ENCODE measurements around the gene SULT1A2.

DNA sequence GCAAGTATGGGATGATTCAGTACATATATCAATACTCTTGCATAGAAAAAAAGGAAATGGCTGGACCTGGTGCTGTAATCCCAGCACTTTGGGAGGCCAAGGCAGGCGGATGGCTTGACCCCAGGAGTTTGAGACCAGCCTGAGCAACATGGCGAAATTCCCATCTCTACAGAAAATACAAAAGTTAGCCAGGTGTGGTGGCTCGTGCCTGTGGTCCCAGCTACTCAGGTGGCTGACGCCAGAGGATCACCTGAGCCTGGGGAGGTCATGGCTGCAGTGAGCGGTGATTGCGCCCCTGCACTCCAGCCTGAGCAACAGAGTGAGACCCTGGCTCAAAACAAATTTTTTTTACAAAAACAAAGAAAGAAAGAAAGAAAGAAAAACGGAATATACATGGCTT lies 50.2 kb downstream of the SULT1A2 start:
- TF ChIP-seq, protein P1, sequence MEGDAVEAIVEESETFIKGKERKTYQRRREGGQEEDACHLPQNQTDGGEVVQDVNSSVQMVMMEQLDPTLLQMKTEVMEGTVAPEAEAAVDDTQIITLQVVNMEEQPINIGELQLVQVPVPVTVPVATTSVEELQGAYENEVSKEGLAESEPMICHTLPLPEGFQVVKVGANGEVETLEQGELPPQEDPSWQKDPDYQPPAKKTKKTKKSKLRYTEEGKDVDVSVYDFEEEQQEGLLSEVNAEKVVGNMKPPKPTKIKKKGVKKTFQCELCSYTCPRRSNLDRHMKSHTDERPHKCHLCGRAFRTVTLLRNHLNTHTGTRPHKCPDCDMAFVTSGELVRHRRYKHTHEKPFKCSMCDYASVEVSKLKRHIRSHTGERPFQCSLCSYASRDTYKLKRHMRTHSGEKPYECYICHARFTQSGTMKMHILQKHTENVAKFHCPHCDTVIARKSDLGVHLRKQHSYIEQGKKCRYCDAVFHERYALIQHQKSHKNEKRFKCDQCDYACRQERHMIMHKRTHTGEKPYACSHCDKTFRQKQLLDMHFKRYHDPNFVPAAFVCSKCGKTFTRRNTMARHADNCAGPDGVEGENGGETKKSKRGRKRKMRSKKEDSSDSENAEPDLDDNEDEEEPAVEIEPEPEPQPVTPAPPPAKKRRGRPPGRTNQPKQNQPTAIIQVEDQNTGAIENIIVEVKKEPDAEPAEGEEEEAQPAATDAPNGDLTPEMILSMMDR (optimal IDR thresholded peaks at IDR 0.05 in 1 of 3, IDR thresholded peaks at IDR 0.05 in 1 of 3, conservative IDR thresholded peaks at IDR 0.05 in 1 of 3; ENCODE audit: extremely low read depth in 1 of 3, insufficient read depth in 2 of 3, low read length in 3 of 3), result no peak
- no peak for TF ChIP-seq EZH2 (IDR thresholded peaks at IDR 0.05; ENCODE audit: low read length)

All from keratinocyte (primary cell).